GM18868 (cell line): Measurements from ENCODE around the gene MAP1B.

Source experiments
- ATAC-seq: cut with Tn5 transposase; IDR thresholded peaks from one replicate; pipeline ENCODE4 v1.9.1; 2021; ENCODE audit warnings: mild to moderate bottlenecking, moderate library complexity; ENCODE audit not compliant: unreplicated experiment

The MAP1B gene

DNA sequence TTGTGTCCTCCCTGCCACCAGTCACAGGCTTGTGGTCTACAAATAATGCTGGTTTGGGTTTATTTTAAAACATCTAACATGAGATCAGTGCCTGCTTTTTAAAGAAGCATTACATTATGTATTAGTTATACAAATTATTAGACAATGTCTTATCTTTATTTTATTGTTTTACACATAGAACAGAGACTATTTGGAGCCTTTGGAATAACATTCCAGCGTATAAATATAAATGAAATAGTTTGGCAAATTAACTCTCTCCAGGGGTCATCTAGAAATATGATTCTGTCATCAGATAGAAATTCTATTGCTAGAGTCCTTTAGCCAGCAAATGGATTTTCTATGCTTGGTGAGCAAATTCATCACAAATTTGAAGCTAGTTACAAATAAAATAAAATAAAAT, 22.4 kb downstream of the MAP1B start:
- ATAC-seq = no peak

- no peak for ATAC-seq
Measured at GRCh38 chr5:72130351-72130761, 23.1 kb downstream of the MAP1B start.

- no peak for ATAC-seq
Measured at GRCh38 chr5:72133212-72133990, 26.1 kb downstream of the MAP1B start.

- no peak for ATAC-seq
Measured at GRCh38 chr5:72134226-72134899, 27.1 kb downstream of the MAP1B start.

DNA sequence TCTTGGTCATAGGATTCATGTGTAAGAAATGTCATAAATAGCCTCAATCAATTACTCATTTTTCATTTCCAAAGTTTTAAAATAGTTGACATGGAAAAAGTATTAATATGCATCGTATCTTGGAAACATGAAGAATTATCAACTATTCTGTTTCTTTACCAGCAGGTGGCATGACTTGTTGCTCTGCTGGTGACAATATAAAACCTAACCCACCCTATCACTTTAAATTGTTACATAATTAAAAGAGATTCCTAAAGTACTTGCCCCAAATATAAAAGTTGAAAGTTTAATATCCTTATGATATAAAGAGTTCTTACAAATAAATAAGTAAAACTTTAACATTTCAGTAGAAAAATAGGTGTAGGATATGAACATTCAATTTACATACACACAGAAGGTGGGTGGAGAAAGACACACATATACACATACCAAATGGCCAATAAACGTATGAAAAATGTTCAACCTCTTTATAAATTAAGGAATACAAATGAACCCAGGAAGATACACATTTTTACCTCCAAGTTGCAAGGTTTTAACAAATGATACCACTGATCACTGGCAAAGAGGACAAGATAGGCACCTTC, 30.6 kb downstream of the MAP1B start:
- no peak for ATAC-seq

DNA sequence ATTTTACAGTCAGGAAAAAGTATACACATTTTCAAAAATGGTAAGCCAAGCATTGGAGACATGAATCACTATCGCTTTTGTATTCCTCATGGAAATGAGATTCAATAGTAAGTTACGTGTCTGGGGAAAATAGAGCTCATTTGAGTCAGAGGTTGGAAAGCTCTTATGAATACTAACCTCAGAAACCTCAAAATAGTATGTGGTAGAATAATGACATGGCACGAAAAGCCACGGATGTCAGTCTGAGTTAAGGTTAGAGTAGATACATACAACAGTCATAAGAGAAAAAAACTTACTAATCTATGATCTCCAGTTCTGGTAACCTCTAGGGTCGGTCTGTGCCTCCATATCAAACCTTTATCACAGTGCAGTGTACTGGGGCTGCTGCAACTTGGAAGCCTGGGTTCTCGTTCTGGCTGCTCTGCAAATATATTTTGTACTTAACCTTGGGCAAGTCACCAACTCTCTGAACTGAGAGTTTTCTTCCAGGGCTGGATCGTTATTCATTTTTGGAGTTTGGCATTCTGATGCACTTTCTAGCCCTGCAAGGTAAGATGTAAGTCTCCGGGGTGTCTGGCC, 31.8 kb downstream of the MAP1B start:
- peak; percentile 87 for ATAC-seq

DNA sequence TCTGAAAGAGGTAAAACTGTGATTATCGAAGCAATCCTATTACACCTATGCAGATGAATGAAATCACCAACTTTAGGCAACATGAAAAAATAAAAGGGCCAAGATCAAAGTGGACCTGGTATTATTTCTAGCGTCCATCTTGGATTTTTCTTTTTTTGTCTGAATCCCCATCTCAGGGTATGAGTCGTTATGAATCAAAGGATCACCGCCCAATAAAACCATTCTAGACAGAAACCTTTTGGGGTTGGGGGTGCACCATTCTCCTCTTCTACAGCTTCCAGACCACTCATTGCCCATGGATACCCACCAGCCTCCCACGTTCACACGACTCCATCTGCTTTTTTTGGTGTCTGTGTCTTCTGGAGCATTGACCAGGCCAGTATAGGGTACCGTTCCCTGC, 33.4 kb downstream of the MAP1B start:
- ATAC-seq = no peak

DNA sequence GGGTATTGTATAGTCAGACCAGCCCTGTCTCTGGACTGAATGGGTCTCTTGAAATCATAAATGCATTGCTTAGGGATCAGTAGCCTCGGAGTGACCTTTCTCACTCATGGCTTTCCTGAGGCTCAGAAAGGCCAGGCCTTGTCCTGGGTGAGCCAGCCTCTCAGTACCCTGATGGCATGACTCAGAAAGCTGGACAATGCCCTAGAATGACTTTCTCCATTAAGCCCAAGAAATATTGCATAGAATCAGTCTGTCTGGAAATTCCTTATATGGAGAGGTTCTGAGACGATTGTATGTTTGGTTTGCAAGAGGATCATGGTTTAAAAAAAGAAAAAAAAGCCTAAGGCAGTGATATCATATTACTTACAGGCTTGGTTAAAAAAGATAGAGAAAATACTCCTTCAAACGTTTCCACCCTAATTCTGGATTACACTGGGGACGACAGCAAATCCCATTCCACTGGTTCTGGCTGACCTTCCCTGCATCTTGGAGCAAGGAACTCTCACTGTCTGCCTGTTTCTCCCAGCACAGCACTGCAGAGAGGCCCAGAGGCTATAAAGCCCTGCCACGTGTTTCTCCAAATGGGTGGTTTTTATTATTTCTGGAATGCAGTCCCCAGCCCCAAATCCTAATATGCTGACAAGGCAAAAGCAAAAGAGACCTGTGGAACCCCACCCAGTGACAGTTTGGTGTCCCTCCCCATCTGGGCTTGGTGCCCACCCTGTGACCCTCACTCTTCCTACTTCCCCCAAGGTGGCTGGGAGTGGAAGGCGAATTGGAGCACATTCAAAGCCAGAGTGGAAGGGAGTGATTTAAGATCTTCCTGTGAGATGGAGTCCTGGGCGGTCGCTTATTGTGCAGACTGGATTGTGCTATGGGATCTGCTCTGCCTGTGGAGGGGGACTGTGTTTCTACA, 34.4 kb downstream of the MAP1B start:
- ATAC-seq = no peak

DNA sequence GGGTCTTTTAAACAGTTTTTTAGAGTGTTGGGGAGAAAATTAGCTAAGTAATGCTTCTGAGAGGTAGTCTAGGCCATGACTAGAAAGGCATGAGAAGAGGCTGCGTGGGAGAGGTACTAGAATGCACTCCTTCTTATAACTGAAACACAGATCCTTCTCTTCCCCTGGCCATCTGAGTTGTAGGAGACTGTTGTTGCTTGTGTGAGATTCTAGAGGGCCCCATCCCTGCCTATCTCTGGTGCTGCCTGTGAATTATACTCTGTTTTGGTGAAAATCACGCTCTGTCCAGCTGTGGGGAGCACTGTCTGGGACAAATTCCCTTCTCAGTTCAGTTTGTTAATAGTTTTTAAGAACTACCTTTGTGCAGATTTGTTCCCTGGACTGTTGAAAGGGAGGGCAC, 37.5 kb downstream of the MAP1B start:
- ATAC-seq = no peak

- ATAC-seq = no peak
Measured at GRCh38 chr5:72145348-72145747, 38.1 kb downstream of the MAP1B start.

DNA sequence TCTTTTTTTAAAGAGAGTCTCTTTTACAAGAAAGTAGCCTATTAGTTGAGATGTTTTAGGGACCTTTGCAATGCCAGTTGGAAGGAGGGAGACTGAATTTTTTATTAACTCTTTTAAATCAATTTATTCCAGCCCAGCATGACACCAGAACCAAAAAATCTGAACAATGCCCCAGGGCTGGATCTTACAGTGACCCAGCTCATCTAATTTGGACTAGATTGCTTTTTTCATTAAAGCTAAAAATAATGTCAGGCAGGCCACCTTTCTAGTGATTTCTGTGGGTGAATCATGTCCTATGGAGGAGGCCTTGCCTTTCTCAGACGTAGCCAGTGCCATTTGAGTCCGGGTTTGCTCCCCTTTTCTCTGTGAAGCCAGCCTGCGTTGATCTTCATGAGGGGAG, 38.8 kb downstream of the MAP1B start:
- ATAC-seq = no peak

DNA sequence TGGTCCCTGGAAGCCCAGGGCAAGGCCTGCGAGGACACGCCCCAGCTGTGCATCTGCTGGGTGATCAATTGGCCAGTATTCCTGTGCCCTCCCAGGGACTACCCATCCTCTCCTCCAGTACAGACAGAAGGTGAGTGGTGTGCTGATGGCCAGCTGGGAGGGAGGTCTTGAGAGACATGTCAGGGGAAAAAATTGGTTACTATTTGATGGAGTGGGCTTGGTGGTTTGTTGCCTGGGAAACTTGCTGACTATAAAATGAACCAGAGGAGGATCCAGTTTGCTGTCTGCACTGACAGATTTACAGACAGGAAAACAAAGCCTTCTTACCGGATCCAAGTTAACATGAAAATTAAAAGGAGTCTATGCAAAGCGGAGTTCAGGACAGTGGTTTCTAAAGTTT, 40.3 kb downstream of the MAP1B start:
- no peak for ATAC-seq

- no peak for ATAC-seq
Measured at GRCh38 chr5:72149742-72150141, 42.5 kb downstream of the MAP1B start.

DNA sequence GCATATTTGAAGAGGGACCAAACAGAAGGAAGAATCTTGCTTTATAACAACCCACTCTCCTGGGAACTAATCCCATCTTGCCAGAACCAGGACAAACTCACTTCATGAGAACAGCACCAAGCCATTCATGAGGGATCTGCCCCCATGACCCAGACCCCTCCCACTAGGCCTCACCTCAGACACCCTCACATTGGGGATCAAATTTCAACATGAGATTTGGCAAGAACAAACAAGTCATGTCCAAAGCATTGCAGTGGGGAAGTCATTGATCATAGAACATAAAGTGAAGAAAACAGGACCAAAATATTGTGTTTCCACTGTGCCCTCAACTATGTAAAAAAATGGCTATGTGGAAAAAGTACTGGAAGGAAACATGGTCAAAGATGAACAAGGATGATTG, 43.9 kb downstream of the MAP1B start:
- ATAC-seq = no peak

DNA sequence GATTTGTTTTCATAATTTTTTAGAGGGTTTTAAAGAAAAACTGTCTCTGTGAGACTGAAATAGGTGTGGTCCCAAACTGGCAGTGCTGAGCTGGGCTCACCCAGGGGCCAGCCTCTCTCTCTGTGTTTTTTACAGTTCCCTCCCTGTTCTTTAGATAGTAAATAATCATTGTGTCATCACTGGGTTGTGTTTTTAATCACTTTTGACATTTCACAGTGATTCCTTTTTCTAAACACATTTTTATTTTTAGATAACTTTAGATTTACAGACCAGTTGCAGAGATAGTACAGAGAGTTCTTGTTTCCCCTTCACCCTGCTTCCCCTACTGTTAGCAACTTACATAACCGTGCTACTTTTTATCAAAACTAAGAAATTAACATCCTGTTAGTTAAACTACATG, 44.4 kb downstream of the MAP1B start:
- ATAC-seq = no peak

DNA sequence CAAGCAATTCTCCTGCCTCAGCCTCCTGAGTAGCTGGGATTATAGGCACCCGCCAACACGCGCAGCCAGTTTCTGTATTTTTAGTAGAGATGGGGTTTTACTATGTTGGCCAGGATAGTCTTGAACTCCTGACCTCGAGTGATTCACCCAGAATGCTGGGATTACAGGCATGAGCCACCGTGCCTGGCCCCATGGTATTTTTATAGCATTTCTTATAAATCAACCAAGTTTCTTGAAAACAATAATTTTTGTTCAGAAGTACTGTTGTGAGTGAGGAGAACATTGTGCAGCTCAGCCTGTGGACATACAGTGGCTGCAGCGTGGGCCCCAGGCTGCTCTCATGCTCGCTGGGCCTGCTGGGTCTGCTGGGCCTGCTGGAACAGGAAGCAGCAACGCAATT, 45.3 kb downstream of the MAP1B start:
- ATAC-seq = no peak

- no peak for ATAC-seq
Measured at GRCh38 chr5:72153551-72153950, 46.3 kb downstream of the MAP1B start.

DNA sequence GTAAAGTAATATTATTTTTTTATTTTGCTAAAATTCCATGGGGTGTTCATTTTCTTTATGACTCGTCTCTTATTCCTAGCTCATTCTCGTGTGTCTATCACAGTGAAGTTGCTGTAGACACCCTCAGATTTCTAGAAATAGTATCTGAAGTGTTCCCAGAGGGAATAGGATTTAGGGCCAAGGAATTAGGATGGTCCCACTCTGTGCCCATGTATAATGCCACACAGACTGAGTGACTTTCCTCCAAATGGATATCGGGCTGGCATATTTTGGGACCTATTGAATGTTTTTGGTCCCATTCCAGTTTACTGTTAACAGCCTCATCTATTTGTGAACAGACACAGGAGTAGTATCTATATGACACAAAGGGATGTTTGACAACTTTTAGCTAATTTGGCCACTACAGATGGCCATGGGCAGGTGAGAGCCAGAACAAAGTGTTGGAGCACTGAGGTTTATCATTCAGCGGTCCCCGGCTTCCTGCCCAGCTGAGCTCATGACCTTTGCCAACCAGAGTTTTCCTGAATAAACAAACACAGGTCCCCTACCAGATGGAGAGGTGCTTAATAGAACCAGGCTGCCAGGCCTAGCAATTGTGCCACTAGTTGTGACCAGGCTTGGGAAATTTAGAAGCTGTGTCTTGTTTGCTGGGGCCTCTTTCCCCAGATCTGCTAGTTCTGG, 46.9 kb downstream of the MAP1B start:
- ATAC-seq = no peak

GRCh38 chr5:72156946-72157624, 49.8 kb downstream of the MAP1B start:
- ATAC-seq = no peak

DNA sequence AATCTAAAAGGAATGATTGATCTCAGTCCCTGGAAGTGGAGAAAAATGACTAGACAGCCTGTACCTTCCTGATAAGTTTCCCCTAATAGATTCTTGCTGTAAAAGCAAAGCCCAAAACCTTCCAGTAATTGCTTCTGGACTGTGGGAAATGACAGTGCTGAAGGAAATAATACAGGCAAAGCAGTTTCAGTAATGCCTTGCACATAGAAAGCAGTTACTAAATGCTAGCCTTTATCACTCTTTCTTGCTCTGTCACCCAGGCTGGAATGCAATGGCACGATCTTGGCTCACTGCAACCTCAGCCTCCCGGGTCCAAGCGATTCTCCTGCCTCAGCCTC, 50.3 kb downstream of the MAP1B start:
- ATAC-seq = no peak
